CD4-positive, CD25-positive, alpha-beta regulatory T cell (primary cell): ENCODE data around the gene CTRB1. TPM values are rescaled to one million over a fixed set of nuclear protein-coding genes. Genes with fewer than 3 reads are reported as not detected.

Experiments used
- ATAC-seq, 2 donors: fragments of 150-1000 bp; cut with Tn5 transposase; one replicate each; pipeline ENCODE4 v1.10.0; 2021; ENCODE audit warnings: low read depth in 2 of 2, moderate number of reproducible peaks in 2 of 2, moderate library complexity in 1 of 2
- DNase-seq, 3 donors: peaks; one replicate each; pipeline versions ENCODE4 v3.0.0 to v3.0.0-alpha.2; 2012 to 2022; ENCODE audit warnings: mixed read lengths in 1 of 3
- H3K27ac ChIP-seq: one replicate; pipeline ENCODE4 v1.7.0; 2013; ENCODE audit warnings: mild to moderate bottlenecking, low read length; ENCODE audit not compliant: insufficient read depth, poor library complexity, severe bottlenecking
- H3K27me3 ChIP-seq: one replicate; pipeline ENCODE4 v1.7.0; 2013; ENCODE audit warnings: low read length; ENCODE audit not compliant: control insufficient read depth, insufficient read depth
- H3K36me3 ChIP-seq: one replicate; pipeline ENCODE4 v1.7.0; 2013; ENCODE audit warnings: mild to moderate bottlenecking, low read length, moderate library complexity; ENCODE audit not compliant: control insufficient read depth, insufficient read depth
- H3K4me1 ChIP-seq: 2 replicates; pipeline ENCODE4 v1.7.0; 2013; ENCODE audit warnings: mild to moderate bottlenecking, low read length; ENCODE audit not compliant: insufficient read depth, control insufficient read depth, poor library complexity, severe bottlenecking
- H3K4me3 ChIP-seq: one replicate; pipeline ENCODE4 v1.7.0; 2013; ENCODE audit warnings: low read depth, mild to moderate bottlenecking, low read length, moderate library complexity
- H3K9me3 ChIP-seq, 2 experiments: 1 replicate in 1 of 2; 2 replicates in 1 of 2; pipeline ENCODE4 v1.7.0; 2013; ENCODE audit warnings: low read length in 2 of 2, mild to moderate bottlenecking in 1 of 2, moderate library complexity in 1 of 2; ENCODE audit not compliant: control insufficient read depth in 2 of 2
- H3K27ac Mint-ChIP-seq, 3 donors: one replicate each; pipeline ENCODE4 v1.8.0; 2020 to 2022; ENCODE audit warnings: mild to moderate bottlenecking in 3 of 3, mixed read lengths in 3 of 3, moderate library complexity in 2 of 3
- H3K27me3 Mint-ChIP-seq: one replicate; pipeline ENCODE4 v1.8.0; 2022; ENCODE audit warnings: mild to moderate bottlenecking, mixed read lengths
- H3K36me3 Mint-ChIP-seq: one replicate; pipeline ENCODE4 v1.8.0; 2020; ENCODE audit warnings: mixed read lengths
- H3K4me1 Mint-ChIP-seq, 4 donors: one replicate each; pipeline ENCODE4 v1.8.0; 2020 to 2022; ENCODE audit warnings: mixed read lengths in 4 of 4, mild to moderate bottlenecking in 1 of 4
- H3K4me3 Mint-ChIP-seq, 4 donors: one replicate each; pipeline ENCODE4 v1.8.0; 2020 to 2022; ENCODE audit warnings: mild to moderate bottlenecking in 4 of 4, mixed read lengths in 4 of 4, moderate library complexity in 3 of 4
- H3K9me3 Mint-ChIP-seq, 7 donors: one replicate each; pipeline ENCODE4 v1.8.0; 2020 to 2022; ENCODE audit warnings: mixed read lengths in 7 of 7, mild to moderate bottlenecking in 3 of 7, moderate library complexity in 2 of 7
- polyA plus RNA-seq, 4 donors: library from polyadenylated mRNA; unstranded; fragments of 300-500 nt; fragmentation: Illumina TruSeq; gene quantifications; one replicate each; pipeline ENCODE4 v1.2.3, GENCODE V29; 2021
- total RNA-seq: library from RNA; stranded (reverse); gene quantifications from one replicate; pipeline ENCODE4 v1.2.3, GENCODE V29; 2022

The CTRB1 gene
- total RNA-seq (not detected), polyA plus RNA-seq (not detected)

DNA sequence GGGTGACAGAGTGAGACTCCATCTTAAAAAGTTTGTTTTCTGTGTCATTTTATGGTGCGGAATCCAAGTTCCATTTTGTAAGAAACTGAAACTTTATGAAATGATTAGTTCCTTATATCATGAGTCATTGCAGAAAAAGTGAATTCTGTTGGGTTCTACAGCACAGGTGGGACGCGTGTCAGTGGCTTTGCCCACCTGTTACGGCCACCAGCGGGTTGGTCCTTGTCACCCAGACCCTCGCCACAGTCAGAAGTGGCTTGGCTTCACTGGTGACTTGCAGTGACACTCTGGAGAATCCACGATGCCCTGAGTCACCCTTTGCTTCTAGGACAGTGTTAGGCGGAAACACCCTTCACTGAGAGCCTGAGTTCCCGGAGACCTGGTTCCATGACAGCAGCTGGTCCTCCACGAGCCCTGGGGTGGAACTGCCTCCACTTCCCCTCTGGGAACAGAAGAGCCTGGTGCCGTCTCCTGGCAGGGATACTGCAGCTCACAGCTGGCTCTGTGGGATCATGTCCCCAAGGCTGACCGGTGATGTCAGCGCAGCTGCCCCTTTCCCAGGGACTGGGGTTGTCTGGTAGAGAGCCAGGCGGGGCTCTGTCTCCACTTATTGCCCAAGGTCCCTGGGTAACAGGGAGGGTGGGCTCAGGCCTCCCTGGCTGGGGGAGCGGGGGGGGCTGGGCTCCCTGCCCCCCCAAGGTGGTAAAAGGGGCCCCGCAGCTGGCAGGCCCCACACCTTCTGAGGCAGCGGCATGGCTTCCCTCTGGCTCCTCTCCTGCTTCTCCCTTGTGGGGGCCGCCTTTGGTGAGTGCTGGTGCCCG, at the start of gene CTRB1:
TSS of gene CTRB1 (plus strand) at position 733 of the 821 bp plus-strand sequence. CDS start at position 753, 20 bp downstream.
- peaks cover 0 to 19% (median 5%) of the 10 kb centered on the region in 4 donors for H3K4me1 Mint-ChIP-seq
- H3K4me1 ChIP-seq: no peaks in the 10 kb centered on the region
- no peaks in the 10 kb centered on the region for H3K9me3 Mint-ChIP-seq
- no peaks in the 10 kb centered on the region for H3K36me3 ChIP-seq
- peak within 1 kb of the TSS; percentile 42 for H3K27ac ChIP-seq
- ATAC-seq (no peak), DNase-seq (no peak)
- no peaks in the 10 kb centered on the region for H3K36me3 Mint-ChIP-seq
- H3K27ac Mint-ChIP-seq: peak within 1 kb of the TSS; percentile 94 to 98 (median 97)
- H3K4me3 Mint-ChIP-seq: peak within 1 kb of the TSS; percentile 67 to 91 (median 90)
- H3K9me3 ChIP-seq: no peaks in the 10 kb centered on the region
- H3K27me3 Mint-ChIP-seq: no peaks in the 10 kb centered on the region
- peak within 1 kb of the TSS; percentile 87 for H3K4me3 ChIP-seq
- no peaks in the 10 kb centered on the region for H3K27me3 ChIP-seq

DNA sequence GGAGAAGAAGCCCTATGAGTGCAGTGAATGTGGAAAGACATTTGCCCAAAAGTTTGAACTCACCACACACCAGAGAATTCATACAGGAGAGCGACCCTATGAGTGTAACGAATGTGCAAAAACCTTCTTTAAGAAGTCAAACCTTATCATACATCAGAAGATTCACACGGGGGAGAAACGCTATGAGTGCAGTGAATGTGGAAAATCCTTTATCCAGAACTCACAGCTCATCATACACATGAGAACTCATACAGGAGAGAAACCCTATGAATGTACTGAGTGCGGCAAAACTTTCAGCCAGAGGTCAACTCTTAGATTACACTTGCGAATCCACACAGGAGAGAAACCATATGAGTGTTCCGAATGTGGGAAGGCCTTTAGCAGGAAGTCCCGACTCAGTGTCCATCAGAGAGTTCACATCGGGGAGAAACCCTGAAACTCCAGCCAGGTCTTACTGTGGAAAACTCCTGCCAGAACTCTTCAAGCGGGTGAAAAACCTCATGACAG, 48.8 kb upstream of the CTRB1 start:
- no peaks in the 10 kb centered on the region for H3K4me1 Mint-ChIP-seq
- no peaks in the 10 kb centered on the region for H3K4me1 ChIP-seq
- no peak overlapping the region for H3K4me3 ChIP-seq
- H3K27ac Mint-ChIP-seq: no peak overlapping the region
- no peak overlapping the region for H3K4me3 Mint-ChIP-seq
- peaks cover 53% of the 10 kb centered on the region for H3K36me3 Mint-ChIP-seq
- H3K27me3 Mint-ChIP-seq: peaks cover 4% of the 10 kb centered on the region
- H3K9me3 Mint-ChIP-seq: peaks cover 4 to 80% (median 27%) of the 10 kb centered on the region in 7 donors
- peaks cover 58% of the 10 kb centered on the region for H3K36me3 ChIP-seq
- H3K27ac ChIP-seq: no peak overlapping the region
- peaks cover 70 to 97% of the 10 kb centered on the region in 2 experiments for H3K9me3 ChIP-seq
- DNase-seq (no peak), ATAC-seq (no peak)
- no peaks in the 10 kb centered on the region for H3K27me3 ChIP-seq

GRCh38 chr16:75172578-75172977, 46.2 kb upstream of the CTRB1 start:
- no peak for DNase-seq
- Mint-ChIP-seq H3K36me3 (peaks cover 36% of the 10 kb centered on the region), H3K27me3 (peaks cover 7% of the 10 kb centered on the region), H3K4me3 (no peak overlapping the region), H3K4me1 (no peaks in the 10 kb centered on the region), H3K27ac (no peak overlapping the region), H3K9me3 (peaks cover 6 to 84% (median 32%) of the 10 kb centered on the region in 7 donors)
- Histone ChIP-seq H3K4me1 (no peaks in the 10 kb centered on the region), H3K27me3 (no peaks in the 10 kb centered on the region), H3K27ac (no peak overlapping the region), H3K4me3 (no peak overlapping the region), H3K9me3 (peaks cover 69 to 98% of the 10 kb centered on the region in 2 experiments), H3K36me3 (peaks cover 36% of the 10 kb centered on the region)
- ATAC-seq: no peak

GRCh38 chr16:75175074-75175473, 43.7 kb upstream of the CTRB1 start:
- ATAC-seq (no peak), DNase-seq (no peak)
- Histone ChIP-seq H3K4me3 (no peak overlapping the region), H3K36me3 (peaks cover 11% of the 10 kb centered on the region), H3K27me3 (no peaks in the 10 kb centered on the region), H3K9me3 (peaks cover 58 to 80% of the 10 kb centered on the region in 2 experiments), H3K27ac (no peak overlapping the region), H3K4me1 (no peaks in the 10 kb centered on the region)
- H3K4me1 Mint-ChIP-seq: no peaks in the 10 kb centered on the region
- H3K27ac Mint-ChIP-seq: no peak overlapping the region
- no peak overlapping the region for H3K4me3 Mint-ChIP-seq
- H3K27me3 Mint-ChIP-seq: peaks cover 13% of the 10 kb centered on the region
- peaks cover 4 to 70% (median 37%) of the 10 kb centered on the region in 7 donors for H3K9me3 Mint-ChIP-seq
- H3K36me3 Mint-ChIP-seq: peaks cover 13% of the 10 kb centered on the region

GRCh38 chr16:75176926-75177325, 41.9 kb upstream of the CTRB1 start:
- DNase-seq: no peak
- no peak overlapping the region for H3K4me3 Mint-ChIP-seq
- peaks cover 40 to 61% of the 10 kb centered on the region in 2 experiments for H3K9me3 ChIP-seq
- no peak overlapping the region for H3K4me3 ChIP-seq
- peaks cover 3% of the 10 kb centered on the region for H3K36me3 ChIP-seq
- no peaks in the 10 kb centered on the region for H3K4me1 ChIP-seq
- H3K9me3 Mint-ChIP-seq: peaks cover 5 to 58% (median 29%) of the 10 kb centered on the region in 7 donors
- peaks cover 13% of the 10 kb centered on the region for H3K27me3 Mint-ChIP-seq
- no peaks in the 10 kb centered on the region for H3K27me3 ChIP-seq
- peaks cover 7% of the 10 kb centered on the region for H3K36me3 Mint-ChIP-seq
- ATAC-seq: no peak
- no peaks in the 10 kb centered on the region for H3K4me1 Mint-ChIP-seq
- no peak overlapping the region for H3K27ac ChIP-seq
- H3K27ac Mint-ChIP-seq: no peak overlapping the region

DNA sequence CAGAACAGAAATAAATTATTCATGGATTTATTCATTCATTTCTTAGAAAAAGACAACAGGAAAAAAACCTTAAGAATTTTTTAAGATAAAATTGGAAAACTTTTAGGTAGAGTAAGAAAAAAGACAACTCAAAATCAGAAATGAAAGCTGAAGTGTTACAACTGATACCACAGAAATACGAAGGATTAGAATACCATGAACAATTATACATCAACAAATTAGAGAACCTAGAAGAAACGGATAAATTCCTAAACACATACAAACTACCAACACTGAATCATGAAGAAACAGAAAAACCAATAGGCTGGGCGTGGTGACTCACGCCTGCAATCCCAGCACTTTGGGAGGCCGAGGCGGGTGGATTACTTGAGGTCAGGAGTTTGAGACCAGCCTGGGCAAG, 39.6 kb upstream of the CTRB1 start:
- ATAC-seq (no peak), DNase-seq (no peak)
- H3K27me3 Mint-ChIP-seq: peaks cover 8% of the 10 kb centered on the region
- no peaks in the 10 kb centered on the region for H3K4me1 Mint-ChIP-seq
- H3K36me3 ChIP-seq: no peaks in the 10 kb centered on the region
- H3K4me3 ChIP-seq: no peak overlapping the region
- H3K36me3 Mint-ChIP-seq: no peaks in the 10 kb centered on the region
- H3K9me3 ChIP-seq: peaks cover 22 to 38% of the 10 kb centered on the region in 2 experiments
- no peak overlapping the region for H3K4me3 Mint-ChIP-seq
- no peaks in the 10 kb centered on the region for H3K27me3 ChIP-seq
- H3K27ac ChIP-seq: no peak overlapping the region
- peak overlapping the region in 1 of 3 donors; percentile 79 for H3K27ac Mint-ChIP-seq
- peaks cover 3 to 36% (median 16%) of the 10 kb centered on the region in 7 donors for H3K9me3 Mint-ChIP-seq
- no peaks in the 10 kb centered on the region for H3K4me1 ChIP-seq

DNA sequence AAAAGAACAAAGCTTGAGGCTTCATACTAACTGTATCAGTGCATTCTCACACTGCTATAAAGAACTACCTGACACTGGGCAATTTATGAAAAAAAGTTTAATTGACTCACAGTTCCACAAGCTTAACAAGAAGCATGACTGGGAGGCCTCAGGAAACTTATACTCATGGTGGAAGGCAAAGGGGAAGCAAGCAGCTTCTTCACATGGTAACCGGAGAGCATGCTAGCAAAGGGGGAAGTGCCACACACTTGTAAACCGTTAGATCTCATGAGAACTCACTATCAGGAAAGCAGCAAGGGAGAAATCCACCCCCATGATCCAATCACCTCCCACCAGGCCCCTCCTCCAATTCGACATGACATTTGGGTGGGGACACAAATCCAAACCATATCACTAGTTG, 37.2 kb upstream of the CTRB1 start:
- Mint-ChIP-seq H3K27me3 (peaks cover 13% of the 10 kb centered on the region), H3K36me3 (no peaks in the 10 kb centered on the region), H3K9me3 (peaks cover 0 to 19% (median 5%) of the 10 kb centered on the region in 7 donors), H3K4me1 (no peaks in the 10 kb centered on the region), H3K4me3 (no peak overlapping the region), H3K27ac (no peak overlapping the region)
- ATAC-seq (no peak), DNase-seq (no peak)
- H3K36me3 ChIP-seq: no peaks in the 10 kb centered on the region
- no peak overlapping the region for H3K4me3 ChIP-seq
- H3K4me1 ChIP-seq: no peaks in the 10 kb centered on the region
- H3K27me3 ChIP-seq: no peaks in the 10 kb centered on the region
- H3K27ac ChIP-seq: no peak overlapping the region
- peaks cover 12 to 16% of the 10 kb centered on the region in 2 experiments for H3K9me3 ChIP-seq
